Body of pancreas (tissue), 4 donors: ENCODE results near the gene CYP4V2. TPM values are rescaled to one million over a fixed set of nuclear protein-coding genes. Genes with fewer than 3 reads are reported as not detected.

ENCODE experiments used
- ATAC-seq: fragments of 150-250 bp; one replicate; pipeline ENCODE4 v1.9.1; 2016
- DNase-seq, 4 donors: peaks; one replicate each; pipeline ENCODE4 v3.0.0-alpha.2; 2019
- H3K27ac ChIP-seq, 4 donors: fragments of 200-600 bp; sonication (generic); 1 replicate in 3 of 4; 2 replicates in 1 of 4; pipeline versions ENCODE4 v1.5.1 to v1.6.1; 2016 to 2019; ENCODE audit warnings: mild to moderate bottlenecking in 1 of 4, mixed read lengths in 1 of 4, moderate library complexity in 1 of 4
- H3K27me3 ChIP-seq, 2 donors: fragments of 200-600 bp; sonication (generic); one replicate each; pipeline ENCODE4 v1.6.0; 2016; ENCODE audit warnings: mild to moderate bottlenecking in 1 of 2
- H3K36me3 ChIP-seq, 2 donors: fragments of 200-600 bp; sonication (generic); replicated peaks in 1 of 2; 2 replicates each; pipeline ENCODE4 v1.5.1; 2016; ENCODE audit warnings: low read depth in 2 of 2; ENCODE audit not compliant: insufficient read depth in 1 of 2
- H3K4me1 ChIP-seq: fragments of 200-600 bp; sonication (generic); one replicate; pipeline ENCODE4 v1.6.0; 2016
- H3K4me3 ChIP-seq, 2 donors: fragments of 200-600 bp; sonication (generic); 1 replicate in 1 of 2; 2 replicates in 1 of 2; pipeline ENCODE4 v1.5.1; 2016 to 2019
- H3K9me3 ChIP-seq, 3 donors: fragments of 200-600 bp; sonication (generic); 1 replicate in 2 of 3; 2 replicates in 1 of 3; pipeline ENCODE4 v1.5.1; 2016
- CTCF ChIP-seq, 7 experiments: fragments of 450-650 bp in 4 of 7; fragments of 200-600 bp in 3 of 7; sonication (generic) in 3 of 7; IDR thresholded peaks; one replicate each; pipeline ENCODE4 v1.5.1; 2016 to 2019; ENCODE audit warnings: antibody characterized with exemption in 7 of 7
- POLR2A ChIP-seq, 3 donors: fragments of 450-650 bp; IDR thresholded peaks; one replicate each; pipeline ENCODE4 v1.6.1; 2016; ENCODE audit warnings: antibody characterized with exemption in 3 of 3, mild to moderate bottlenecking in 2 of 3
- WGBS, 2 donors: methylation state at CpG; one replicate each; pipeline ENCODE4 v1.1.5; 2017; 5-methylcytosine and 5-hydroxymethylcytosine counted together
- intact Hi-C: fragments of 100-400 bp; cut with DNase I; formaldehyde crosslinking; loops from one replicate; pipeline ENCODE4 v1.15.1; 2023
- total RNA-seq, 2 donors: library from RNA; depleted of rRNA; stranded (reverse); fragments of >200 nt; gene quantifications; one replicate each; pipeline ENCODE4 v1.1.0, GENCODE V29; 2016

The CYP4V2 gene
- total RNA-seq, 2 donors from 2014 or later, result 62.8 to 65.3 TPM

- 85% methylated on average over 7 of the region's 7 CpGs for WGBS, 2 donors
- intact Hi-C loops, result no loop called here
- DNase-seq (no peak), ATAC-seq (no peak)
- H3K27me3 ChIP-seq, result no peaks in the 10 kb centered on the region
- H3K4me3 ChIP-seq, result no peak overlapping the region
- peaks cover 0 to 3% of the 10 kb centered on the region in 2 donors for H3K36me3 ChIP-seq
- H3K27ac ChIP-seq, result no peak overlapping the region
- H3K4me1 ChIP-seq, result no peaks in the 10 kb centered on the region
- TF ChIP-seq POLR2A (IDR thresholded peaks at IDR 0.05) (no peak), CTCF (IDR thresholded peaks at IDR 0.05) (no peak)
- H3K9me3 ChIP-seq, result no peaks in the 10 kb centered on the region
Measured at GRCh38 chr4:186201010-186201409, 9.6 kb downstream of the CYP4V2 start.

- H3K27ac ChIP-seq, result peak overlapping the region in 2 of 4 donors; percentile 29 to 47
- H3K9me3 ChIP-seq, result no peaks in the 10 kb centered on the region
- H3K27me3 ChIP-seq, result no peaks in the 10 kb centered on the region
- DNase-seq (peak; percentile 68 to 78 (median 73)), ATAC-seq (peak; percentile 98)
- TF ChIP-seq CTCF (IDR thresholded peaks at IDR 0.05) (peak; percentile 63 to 92 (median 82)), POLR2A (IDR thresholded peaks at IDR 0.05) (no peak)
- H3K4me3 ChIP-seq, result no peak overlapping the region
- H3K36me3 ChIP-seq, result peaks cover 0 to 3% of the 10 kb centered on the region in 2 donors
- 27 to 40% methylated on average over 9 of the region's 9 CpGs for WGBS, 2 donors
- intact Hi-C loops, result no loop called here
- no peaks in the 10 kb centered on the region for H3K4me1 ChIP-seq
Measured at GRCh38 chr4:186201535-186202230, 10.3 kb downstream of the CYP4V2 start.

- ATAC-seq (no peak), DNase-seq (no peak)
- H3K4me1 ChIP-seq, result no peaks in the 10 kb centered on the region
- intact Hi-C loops, result no loop called here
- H3K9me3 ChIP-seq, result no peaks in the 10 kb centered on the region
- peaks cover 0 to 1% of the 10 kb centered on the region in 2 donors for H3K36me3 ChIP-seq
- H3K4me3 ChIP-seq, result no peak overlapping the region
- WGBS, 2 donors, result 78 to 88% methylated on average over 8 of the region's 8 CpGs
- peak in 1 of 7 experiments; percentile 9 for TF ChIP-seq CTCF (IDR thresholded peaks at IDR 0.05)
- TF ChIP-seq POLR2A (IDR thresholded peaks at IDR 0.05), result no peak
- no peaks in the 10 kb centered on the region for H3K27me3 ChIP-seq
- H3K27ac ChIP-seq, result no peak overlapping the region
Measured at GRCh38 chr4:186202490-186203140, 11.2 kb downstream of the CYP4V2 start.

- no peak for TF ChIP-seq CTCF (IDR thresholded peaks at IDR 0.05)
- TF ChIP-seq POLR2A (IDR thresholded peaks at IDR 0.05), result no peak
- no peak for ATAC-seq
- Histone ChIP-seq H3K9me3 (no peaks in the 10 kb centered on the region), H3K4me1 (no peaks in the 10 kb centered on the region), H3K4me3 (no peak overlapping the region), H3K36me3 (peaks cover 0 to 1% of the 10 kb centered on the region in 2 donors), H3K27me3 (no peaks in the 10 kb centered on the region), H3K27ac (peak overlapping the region in 1 of 4 donors; percentile 79)
- intact Hi-C loops, result no loop called here
- DNase-seq, result no peak
- WGBS, 2 donors, result 53 to 91% methylated on average over 12 of the region's 12 CpGs
Measured at GRCh38 chr4:186203406-186203805, 12.0 kb downstream of the CYP4V2 start.
